ENCODE measurements around the gene PCBP4. TPM values are rescaled to one million over a fixed set of nuclear protein-coding genes. Genes with fewer than 3 reads are reported as not detected.

PCBP4 gene
- total RNA-seq, 1 experiment from 2014 or later = 45.8 TPM

GRCh38 chr3:51975852-51976549 is 8.7 kb upstream of the PCBP4 start:
- Histone ChIP-seq H3K4me2 (ENCODE audit: low read length) (peak overlapping the region; percentile 100), H3K9ac (ENCODE audit: low read length) (no peak overlapping the region), H3K79me2 (ENCODE audit: low read length) (peaks cover 32% of the 10 kb centered on the region), H3F3A (ENCODE audit: low read length, unreplicated experiment) (no peaks in the 10 kb centered on the region), H3K36me3 (ENCODE audit: low read depth, low read length) (no peaks in the 10 kb centered on the region), H3K4me1 (ENCODE audit: insufficient read depth, low read length) (peaks cover 23% of the 10 kb centered on the region), H3K27ac (ENCODE audit: low read length) (no peak overlapping the region), H3K27me3 (ENCODE audit: low read length) (no peaks in the 10 kb centered on the region), H2AFZ (ENCODE audit: low read length) (peak overlapping the region; percentile 99), H4K20me1 (ENCODE audit: low read length) (no peaks in the 10 kb centered on the region), H3K9me2 (replicated peaks; ENCODE audit: low read length) (no peaks in the 10 kb centered on the region), H3K9me3 (ENCODE audit: low read length) (no peaks in the 10 kb centered on the region), H3K4me3 (ENCODE audit: low read length) (peak overlapping the region; percentile 99)
- POLR2A ChIA-PET (ENCODE audit: unreplicated experiment) = no interaction called here
- TF ChIP-seq CTCF (conservative IDR thresholded peaks at IDR 0.05; ENCODE audit: low read depth, low read length) = peak; percentile 29; the same call in 1 of the 2 replicates
- TF ChIP-seq EZH2phosphoT487 (IDR thresholded peaks at IDR 0.05; ENCODE audit: borderline replicate concordance, low read length) = no peak
- CTCF ChIA-PET = no interaction called here
- DNase-seq = peak; percentile 37
- no peak for ATAC-seq
- no TSS peak for BruUV-seq (replicated peaks)
- intact Hi-C loops (cut with micrococcal nuclease) = loop anchor here (2.0 kb wide), 1 partner anchor 23 kb away; no protein-coding TSS in a partner anchor

GRCh38 chr3:51974963-51975851 is 8.0 kb upstream of the PCBP4 start, which contains the start of gene ABHD14A:
TSS of gene ABHD14A (plus strand) at chr3:51975064. CDS start at chr3:51975136, 72 bp downstream.
- peak within 1 kb of the TSS; percentile 32 for H3K27ac ChIP-seq (ENCODE audit: low read length)
- H3K4me2 ChIP-seq (ENCODE audit: low read length) = peak within 1 kb of the TSS; percentile 100
- H3K4me1 ChIP-seq (ENCODE audit: insufficient read depth, low read length) = peaks cover 23% of the 10 kb centered on the region
- BruUV-seq (replicated peaks) = TSS peak; percentile 77
- TF ChIP-seq EZH2 (IDR thresholded peaks at IDR 0.05; ENCODE audit: low read length, unreplicated experiment) (no peak), EZH2phosphoT487 (IDR thresholded peaks at IDR 0.05; ENCODE audit: borderline replicate concordance, low read length) (no peak), CTCF (conservative IDR thresholded peaks at IDR 0.05; ENCODE audit: low read depth, low read length) (no peak)
- peaks cover 33% of the 10 kb centered on the region for H3K79me2 ChIP-seq (ENCODE audit: low read length)
- H3K36me3 ChIP-seq (ENCODE audit: low read depth, low read length) = no peaks in the 10 kb centered on the region
- H2AFZ ChIP-seq (ENCODE audit: low read length) = peak within 1 kb of the TSS; percentile 99
- no peaks in the 10 kb centered on the region for H3K9me3 ChIP-seq (ENCODE audit: low read length)
- peak; percentile 69 for ATAC-seq
- peak within 1 kb of the TSS; percentile 95 for H3K9ac ChIP-seq (ENCODE audit: low read length)
- ChIA-PET CTCF (interaction anchor here (2.5 kb wide), 1 partner anchor 33 kb away, joined by 46 read pairs; the partner anchor contains the start of genes PARP3 and RRP9), POLR2A (ENCODE audit: unreplicated experiment) (interaction anchor here (0.7 kb wide), 1 partner anchor 475 kb away, joined by 3 read pairs; no protein-coding TSS in a partner anchor)
- H3K27me3 ChIP-seq (ENCODE audit: low read length) = no peaks in the 10 kb centered on the region
- H3K4me3 ChIP-seq (ENCODE audit: low read length) = peak within 1 kb of the TSS; percentile 99
- no peaks in the 10 kb centered on the region for H4K20me1 ChIP-seq (ENCODE audit: low read length)
- intact Hi-C loops (cut with micrococcal nuclease) = loop anchor here (1.0 to 2.0 kb wide), 2 partner anchors 24 to 33 kb away; partner anchors contain the start of gene PARP3
- H3K9me2 ChIP-seq (replicated peaks; ENCODE audit: low read length) = no peaks in the 10 kb centered on the region
- H3F3A ChIP-seq (ENCODE audit: low read length, unreplicated experiment) = no peaks in the 10 kb centered on the region
- DNase-seq = peak; percentile 81

Data from PC-3 (cell line).